Heart left ventricle (tissue), 13 donors: ENCODE measurements around the gene MGAT5.

Experiments
- POLR2A ChIP-seq, 2 donors: fragments of 450-650 bp; IDR thresholded peaks; one replicate each; pipeline ENCODE4 v1.6.1; 2017; ENCODE audit warnings: antibody characterized with exemption in 2 of 2, mild to moderate bottlenecking in 2 of 2, moderate library complexity in 2 of 2
- TF ChIP-seq, protein P1 (sequence below), 12 donors: fragments of 200-600 bp; sonication (generic) in 4 of 12; IDR thresholded peaks; one replicate each; pipeline versions ENCODE4 v1.5.0 to v1.8.0; 2018 to 2022; ENCODE audit warnings: antibody characterized with exemption in 12 of 12, mild to moderate bottlenecking in 5 of 12
- donor health status: ischemic (EF 13 %, LVEDD 7.1; RV severe dilation, severe dysfunction).
- donor health status: DM: no; HTN: yes; CAD: no.
- donor health status: DM: no; HTN: no; CAD: no.
- donor health status: ischemic (EF 25% LVEDD 6.9; RV normal size, moderate dysfunction).
- donor health status: ischemic (EF 25% LVEDD 5.7; RV mildly dilated, moderate dysfunction).
- donor health status: ischemic (EF 35%, LVEDD 5.7; RV mildly dilated, moderate dysfunction).
- donor health status: nonischemic (EF 11% LVEDD 7.7; RV severe dilation, severe dysfunction).
- donor health status: DM: yes; HTN: yes; CAD: no.
- donor health status: PGD.
- donor health status: ischemic (EF 29% LVEDD 5.4; RV normal size, mild dysfunction).
- donor health status: nonischemic (EF 23%, LVEDD 6.1; RV moderate dilation, normal function).

DNA sequence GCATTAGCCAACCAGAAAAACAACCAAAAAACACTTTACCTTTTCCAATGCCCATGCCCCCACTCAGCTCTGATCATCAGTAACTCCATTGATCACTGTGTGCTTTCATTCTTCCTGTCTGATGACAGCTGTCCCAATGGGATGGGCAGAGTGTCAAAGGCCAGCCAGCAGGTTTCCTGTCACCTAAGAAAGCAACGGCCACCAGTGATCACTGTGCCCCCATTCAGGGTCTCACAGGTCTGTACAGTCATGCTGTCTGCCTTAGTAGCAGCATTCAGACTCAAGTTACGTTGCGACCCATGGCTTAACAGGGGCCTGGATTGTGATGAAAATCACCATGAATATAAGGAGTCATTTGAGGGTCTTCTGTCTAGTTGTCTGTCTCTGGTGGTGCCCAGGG, 184.5 kb downstream of the MGAT5 start:
- TF ChIP-seq POLR2A (IDR thresholded peaks at IDR 0.05): no peak
- TF ChIP-seq, protein P1, sequence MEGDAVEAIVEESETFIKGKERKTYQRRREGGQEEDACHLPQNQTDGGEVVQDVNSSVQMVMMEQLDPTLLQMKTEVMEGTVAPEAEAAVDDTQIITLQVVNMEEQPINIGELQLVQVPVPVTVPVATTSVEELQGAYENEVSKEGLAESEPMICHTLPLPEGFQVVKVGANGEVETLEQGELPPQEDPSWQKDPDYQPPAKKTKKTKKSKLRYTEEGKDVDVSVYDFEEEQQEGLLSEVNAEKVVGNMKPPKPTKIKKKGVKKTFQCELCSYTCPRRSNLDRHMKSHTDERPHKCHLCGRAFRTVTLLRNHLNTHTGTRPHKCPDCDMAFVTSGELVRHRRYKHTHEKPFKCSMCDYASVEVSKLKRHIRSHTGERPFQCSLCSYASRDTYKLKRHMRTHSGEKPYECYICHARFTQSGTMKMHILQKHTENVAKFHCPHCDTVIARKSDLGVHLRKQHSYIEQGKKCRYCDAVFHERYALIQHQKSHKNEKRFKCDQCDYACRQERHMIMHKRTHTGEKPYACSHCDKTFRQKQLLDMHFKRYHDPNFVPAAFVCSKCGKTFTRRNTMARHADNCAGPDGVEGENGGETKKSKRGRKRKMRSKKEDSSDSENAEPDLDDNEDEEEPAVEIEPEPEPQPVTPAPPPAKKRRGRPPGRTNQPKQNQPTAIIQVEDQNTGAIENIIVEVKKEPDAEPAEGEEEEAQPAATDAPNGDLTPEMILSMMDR (IDR thresholded peaks at IDR 0.05): no peak
